ENCODE data around the gene STRA6. TPM values are rescaled to one million over a fixed set of nuclear protein-coding genes. Genes with fewer than 3 reads are reported as not detected.

STRA6 gene
- total RNA-seq, 1 donor from 2014 or later, result not detected

DNA sequence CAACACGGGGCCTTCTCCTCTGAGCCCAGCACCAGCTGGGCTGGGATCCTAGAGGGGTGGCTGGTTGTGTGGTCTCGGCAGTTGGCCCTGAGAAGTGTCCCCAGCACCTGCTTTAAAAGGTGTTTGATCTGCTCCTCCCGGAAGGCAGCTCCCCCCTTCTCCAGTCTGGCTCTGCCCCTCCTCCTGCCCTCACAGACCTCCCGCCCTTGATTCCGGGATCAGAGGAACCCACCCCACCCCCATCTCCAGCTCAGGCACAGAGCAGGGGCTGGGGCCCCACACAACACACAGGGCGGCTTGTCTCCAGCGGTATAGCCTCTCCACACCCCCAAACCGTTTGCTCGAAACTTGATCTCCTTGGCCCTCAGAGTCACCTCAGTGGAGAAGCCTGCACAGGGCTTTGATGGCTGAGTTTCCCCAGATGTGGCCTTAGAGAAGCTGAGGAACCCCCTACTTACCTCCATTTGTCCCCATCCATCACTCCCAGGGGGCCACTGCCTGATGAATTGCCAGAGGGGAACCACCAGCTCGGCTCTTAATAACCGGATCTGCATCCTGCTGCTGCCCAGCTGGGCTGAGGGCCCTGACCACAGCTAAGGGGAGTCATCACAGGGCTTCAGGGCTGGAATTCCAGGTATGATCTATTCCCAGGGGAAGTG is 6.4 kb upstream of the STRA6 start:
- Histone ChIP-seq H3K9me3 (no peaks in the 10 kb centered on the region), H3K27ac (no peak overlapping the region), H3K36me3 (no peaks in the 10 kb centered on the region), H3K27me3 (no peaks in the 10 kb centered on the region), H3K4me3 (no peak overlapping the region), H3K4me1 (no peaks in the 10 kb centered on the region)
- DNase-seq (no peak), ATAC-seq (no peak)
- TF ChIP-seq, protein P1, sequence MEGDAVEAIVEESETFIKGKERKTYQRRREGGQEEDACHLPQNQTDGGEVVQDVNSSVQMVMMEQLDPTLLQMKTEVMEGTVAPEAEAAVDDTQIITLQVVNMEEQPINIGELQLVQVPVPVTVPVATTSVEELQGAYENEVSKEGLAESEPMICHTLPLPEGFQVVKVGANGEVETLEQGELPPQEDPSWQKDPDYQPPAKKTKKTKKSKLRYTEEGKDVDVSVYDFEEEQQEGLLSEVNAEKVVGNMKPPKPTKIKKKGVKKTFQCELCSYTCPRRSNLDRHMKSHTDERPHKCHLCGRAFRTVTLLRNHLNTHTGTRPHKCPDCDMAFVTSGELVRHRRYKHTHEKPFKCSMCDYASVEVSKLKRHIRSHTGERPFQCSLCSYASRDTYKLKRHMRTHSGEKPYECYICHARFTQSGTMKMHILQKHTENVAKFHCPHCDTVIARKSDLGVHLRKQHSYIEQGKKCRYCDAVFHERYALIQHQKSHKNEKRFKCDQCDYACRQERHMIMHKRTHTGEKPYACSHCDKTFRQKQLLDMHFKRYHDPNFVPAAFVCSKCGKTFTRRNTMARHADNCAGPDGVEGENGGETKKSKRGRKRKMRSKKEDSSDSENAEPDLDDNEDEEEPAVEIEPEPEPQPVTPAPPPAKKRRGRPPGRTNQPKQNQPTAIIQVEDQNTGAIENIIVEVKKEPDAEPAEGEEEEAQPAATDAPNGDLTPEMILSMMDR (IDR thresholded peaks at IDR 0.05), result no peak
- intact Hi-C loops (cut with DNase I), result no loop called here

DNA sequence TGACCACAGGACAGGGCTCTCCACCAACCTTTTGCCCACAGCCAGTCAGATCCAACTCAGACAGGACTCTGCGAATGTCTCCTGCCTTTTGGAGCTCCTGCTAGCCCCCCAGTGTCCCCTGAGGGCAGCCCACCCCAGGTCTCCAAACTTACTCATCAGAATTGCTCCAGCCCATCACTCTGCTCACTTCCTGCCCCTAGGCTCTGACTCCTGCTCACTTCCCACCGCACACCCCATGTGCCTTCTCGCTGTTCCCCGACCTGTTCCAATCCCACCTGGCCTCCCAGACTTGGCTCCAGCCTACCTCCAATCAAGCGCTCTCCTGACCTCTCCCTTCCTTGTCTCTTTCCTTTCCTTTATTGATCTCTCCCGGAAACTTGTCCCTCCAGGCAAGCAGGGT is 5.9 kb upstream of the STRA6 start:
- Histone ChIP-seq H3K36me3 (no peaks in the 10 kb centered on the region), H3K4me1 (no peaks in the 10 kb centered on the region), H3K4me3 (no peak overlapping the region), H3K27ac (no peak overlapping the region), H3K27me3 (no peaks in the 10 kb centered on the region), H3K9me3 (no peaks in the 10 kb centered on the region)
- intact Hi-C loops (cut with DNase I), result no loop called here
- ATAC-seq, result no peak
- no peak for DNase-seq
- TF ChIP-seq, protein P1 (IDR thresholded peaks at IDR 0.05), result no peak

DNA sequence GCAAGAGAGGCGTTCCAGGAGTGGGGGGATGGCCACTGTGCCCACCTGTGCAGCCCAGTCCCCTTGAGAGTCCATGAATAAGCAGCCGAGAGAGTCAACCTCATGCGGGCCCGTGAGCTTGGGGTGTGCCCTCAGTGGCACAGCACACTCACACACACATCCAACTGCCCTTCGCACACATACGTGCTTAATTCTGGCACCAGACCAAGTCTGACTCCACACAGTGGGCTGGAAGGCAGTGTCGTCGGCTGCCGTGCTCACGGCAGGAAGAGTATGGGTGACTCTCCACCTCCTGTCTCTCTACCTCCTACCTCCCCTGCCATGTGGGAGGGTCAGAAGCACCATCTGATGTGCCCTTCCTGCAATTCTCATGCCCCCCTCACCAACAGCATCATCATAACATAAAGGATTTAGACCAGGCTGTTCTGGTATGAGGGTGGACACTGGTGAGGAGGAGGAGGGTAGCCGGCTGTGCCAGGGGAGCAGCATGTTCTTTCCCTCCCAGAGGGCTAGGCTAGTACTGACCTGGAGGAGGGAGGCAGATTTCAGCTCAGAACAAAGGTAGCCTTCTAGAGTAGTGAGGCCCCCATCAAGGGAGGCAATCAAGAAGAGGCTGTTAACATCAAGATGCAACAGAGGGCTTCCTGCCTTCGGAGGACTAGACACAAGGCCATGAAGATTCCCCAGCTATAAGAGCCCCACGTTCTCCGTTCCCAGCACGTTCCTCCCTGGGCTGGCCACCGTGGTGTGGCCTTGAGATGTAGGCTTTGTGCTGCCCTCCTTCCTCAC is 5.3 kb upstream of the STRA6 start:
- Histone ChIP-seq H3K9me3 (no peaks in the 10 kb centered on the region), H3K27me3 (no peaks in the 10 kb centered on the region), H3K4me3 (no peak overlapping the region), H3K27ac (no peak overlapping the region), H3K36me3 (no peaks in the 10 kb centered on the region), H3K4me1 (no peaks in the 10 kb centered on the region)
- intact Hi-C loops (cut with DNase I), result no loop called here
- DNase-seq, result no peak
- ATAC-seq, result no peak
- TF ChIP-seq, protein P1 (IDR thresholded peaks at IDR 0.05), result no peak

DNA sequence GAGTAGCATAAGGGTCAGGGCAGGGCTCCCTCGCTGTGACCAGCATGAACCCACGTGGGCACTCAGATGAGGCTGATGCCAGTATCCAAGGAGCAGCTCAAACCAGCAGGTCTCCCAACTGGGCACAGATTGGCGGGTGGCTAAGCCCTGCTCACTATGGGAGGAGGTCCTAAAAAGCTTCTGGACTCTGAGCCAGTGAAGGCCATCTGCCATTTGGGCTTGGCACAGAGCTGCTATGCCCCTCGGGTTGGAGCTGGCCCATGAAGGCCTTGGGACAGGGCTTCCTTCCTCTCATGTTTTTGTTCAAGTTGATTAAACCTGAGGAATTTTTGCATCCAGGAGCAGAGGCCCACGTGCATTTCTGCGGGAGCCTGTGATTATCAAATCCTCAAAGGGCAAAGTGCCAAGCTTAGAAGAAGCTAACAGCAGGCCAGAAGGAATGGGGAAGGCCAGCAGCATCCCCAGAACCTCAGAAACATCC is 4.3 kb upstream of the STRA6 start:
- no peak for DNase-seq
- Histone ChIP-seq H3K27ac (no peak overlapping the region), H3K4me3 (no peak overlapping the region), H3K27me3 (no peaks in the 10 kb centered on the region), H3K4me1 (no peaks in the 10 kb centered on the region), H3K36me3 (no peaks in the 10 kb centered on the region), H3K9me3 (no peaks in the 10 kb centered on the region)
- ATAC-seq, result no peak
- intact Hi-C loops (cut with DNase I), result no loop called here
- TF ChIP-seq, protein P1 (IDR thresholded peaks at IDR 0.05), result no peak

DNA sequence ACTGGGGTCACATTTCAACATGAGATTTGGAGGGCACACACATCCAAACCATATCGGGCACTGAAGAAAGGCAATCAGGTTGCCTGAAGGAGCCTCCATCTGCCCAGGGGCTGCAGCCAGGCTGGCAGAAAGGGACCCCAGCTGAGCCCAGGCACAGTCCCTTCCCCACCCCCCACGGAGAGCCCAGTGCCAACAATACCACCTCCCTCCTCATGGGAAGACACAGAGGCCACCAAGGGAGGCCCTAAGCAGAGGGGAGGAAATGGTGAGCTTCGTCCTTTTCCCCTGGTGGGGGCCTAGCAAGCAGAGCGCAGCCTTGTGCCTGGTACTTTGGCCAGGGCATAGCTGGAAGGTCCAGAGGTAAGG is 3.0 kb upstream of the STRA6 start:
- Histone ChIP-seq H3K4me3 (no peak overlapping the region), H3K27ac (no peak overlapping the region), H3K36me3 (no peaks in the 10 kb centered on the region), H3K4me1 (peaks cover 3% of the 10 kb centered on the region), H3K9me3 (no peaks in the 10 kb centered on the region), H3K27me3 (no peaks in the 10 kb centered on the region)
- TF ChIP-seq, protein P1 (IDR thresholded peaks at IDR 0.05), result no peak
- intact Hi-C loops (cut with DNase I), result no loop called here
- ATAC-seq (no peak), DNase-seq (no peak)
